MV-4-11 (cell line): Measurements from ENCODE around the gene CTNNA3.
"Not testable (repeated sequence)": the region's sequence is repeated elsewhere in the genome, so short reads cannot be mapped to it uniquely, and the experiment has no call there.

Experiments used
- DNase-seq: peaks from one replicate; lab custom pipeline; 2025; lab: John Stamatoyannopoulos, UW

CTNNA3 gene

DNA sequence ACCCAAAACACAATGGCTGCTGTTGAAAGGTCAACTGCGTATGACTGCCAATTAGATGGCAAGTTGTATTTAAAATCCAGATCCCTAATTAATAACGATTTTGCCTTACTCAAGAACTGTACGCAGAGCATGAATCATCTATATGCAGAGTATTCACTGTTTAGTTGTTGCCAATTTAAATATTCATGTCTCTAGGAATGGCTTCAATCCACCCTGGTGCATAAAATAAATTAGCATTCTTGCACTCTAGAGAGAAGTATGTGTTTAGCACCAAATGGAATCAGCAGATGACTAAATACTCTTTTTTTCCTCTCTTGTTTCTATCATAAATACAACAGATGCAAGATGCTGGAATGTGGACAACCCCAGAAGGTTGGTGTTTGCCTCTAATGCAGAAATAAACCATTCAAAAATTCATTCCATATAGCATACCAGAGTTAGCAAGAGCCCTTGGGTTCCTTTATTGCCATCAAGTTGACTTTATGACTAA lies 449.9 kb downstream of the CTNNA3 start:
- no peak for DNase-seq

DNA sequence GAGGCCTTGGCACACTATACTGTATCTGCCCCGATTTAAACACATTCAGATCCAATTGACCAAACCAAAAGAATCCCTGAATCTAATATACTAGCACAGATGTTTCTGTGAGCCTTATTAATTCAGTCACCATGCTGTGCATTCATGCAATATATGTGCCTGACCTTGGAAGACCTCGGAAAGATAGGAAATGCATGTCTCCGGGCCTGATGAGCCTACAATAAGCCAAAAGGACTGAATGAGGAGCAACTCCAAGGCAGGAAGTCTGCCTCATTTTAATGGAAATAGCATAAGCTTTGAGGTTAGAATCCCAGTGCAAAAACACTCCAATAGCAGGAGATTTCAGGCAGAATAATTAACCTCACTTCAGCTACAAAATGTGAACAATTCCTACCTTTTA lies 453.5 kb downstream of the CTNNA3 start:
- no peak for DNase-seq

DNA sequence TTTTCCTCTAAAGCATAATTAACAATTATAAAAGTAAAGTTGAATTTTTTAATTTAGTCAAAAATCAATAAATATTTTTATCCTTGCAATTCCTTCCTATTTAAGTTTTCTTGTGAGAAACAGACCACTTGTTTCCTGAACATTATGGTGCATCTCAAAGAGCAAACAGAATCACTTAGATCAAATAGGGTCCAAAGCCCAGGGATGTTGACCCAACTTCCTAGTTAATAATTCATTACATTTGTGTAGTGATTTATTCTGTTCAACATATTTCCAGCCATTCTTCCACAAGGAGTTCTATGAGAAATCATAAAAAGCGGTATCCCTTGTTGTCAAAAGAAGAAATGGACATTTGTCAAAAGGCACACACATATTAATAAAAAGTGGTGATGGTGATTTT lies 454.5 kb downstream of the CTNNA3 start:
- DNase-seq: no peak

DNA sequence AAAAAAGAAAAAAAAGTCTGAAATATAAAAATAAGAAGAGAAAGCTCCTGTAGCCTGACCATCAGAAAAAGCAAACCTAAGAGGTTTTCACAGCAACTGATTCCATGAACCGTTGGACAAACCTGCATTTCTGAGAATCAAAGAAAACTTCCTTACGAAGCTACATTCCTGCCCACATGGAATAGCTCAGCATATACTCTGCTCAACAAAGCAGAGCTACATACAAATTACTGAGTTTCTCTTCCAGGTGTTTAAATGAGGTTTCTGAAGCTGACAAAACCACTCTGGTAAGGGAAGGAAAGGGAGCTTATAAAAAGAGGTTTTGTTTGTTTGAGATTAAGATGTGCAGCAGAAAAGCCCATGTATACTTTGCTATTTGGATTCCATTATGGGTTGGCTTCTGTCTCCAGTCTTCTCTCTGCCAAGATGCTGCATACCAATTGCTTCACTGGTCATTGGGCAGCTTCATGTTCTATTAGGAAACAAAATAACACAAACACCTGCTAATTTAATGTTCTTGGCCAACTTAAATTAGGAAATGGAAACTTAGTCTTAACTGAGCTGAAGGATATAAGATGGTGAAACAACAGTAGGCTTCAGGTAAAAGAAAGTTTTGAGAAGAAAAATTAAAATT lies 456.0 kb downstream of the CTNNA3 start:
- DNase-seq: no peak

DNA sequence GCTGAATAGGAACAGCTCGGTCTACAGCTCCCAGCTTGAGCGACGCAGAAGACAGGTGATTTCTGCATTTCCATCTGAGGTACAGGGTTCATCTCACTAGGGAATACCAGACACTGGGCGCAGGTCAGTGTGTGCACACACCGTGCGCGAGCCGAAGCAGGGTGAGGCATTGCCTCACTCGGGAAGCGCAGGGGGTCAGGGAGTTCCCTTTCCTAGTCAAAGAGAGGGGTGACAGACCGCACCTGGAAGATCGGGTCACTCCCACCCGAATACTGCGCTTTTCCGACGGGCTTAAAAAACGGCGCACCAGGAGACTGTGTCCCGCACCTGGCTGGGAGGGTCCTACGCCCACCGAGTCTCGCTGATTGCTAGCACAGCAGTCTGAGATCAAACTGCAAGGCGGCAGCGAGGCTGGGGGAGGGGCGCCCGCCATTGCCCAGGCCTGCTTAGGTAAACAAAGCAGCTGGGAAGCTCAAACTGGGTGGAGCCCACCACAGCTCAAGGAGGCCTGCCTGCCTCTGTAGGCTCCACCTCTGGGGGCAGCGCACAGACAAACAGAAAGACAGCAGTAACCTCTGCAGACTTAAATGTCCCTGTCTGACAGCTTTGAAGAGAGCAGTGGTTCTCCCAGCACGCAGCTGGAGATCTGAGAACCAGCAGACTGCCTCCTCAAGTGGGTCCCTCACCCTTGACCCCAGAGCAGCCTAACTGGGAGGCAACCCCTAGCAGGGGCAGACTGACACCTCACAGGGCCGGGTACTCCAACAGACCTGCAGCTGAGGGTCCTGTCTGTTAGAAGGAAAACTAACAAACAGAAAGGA lies 465.1 kb downstream of the CTNNA3 start:
- DNase-seq: not testable (repeated sequence)

DNA sequence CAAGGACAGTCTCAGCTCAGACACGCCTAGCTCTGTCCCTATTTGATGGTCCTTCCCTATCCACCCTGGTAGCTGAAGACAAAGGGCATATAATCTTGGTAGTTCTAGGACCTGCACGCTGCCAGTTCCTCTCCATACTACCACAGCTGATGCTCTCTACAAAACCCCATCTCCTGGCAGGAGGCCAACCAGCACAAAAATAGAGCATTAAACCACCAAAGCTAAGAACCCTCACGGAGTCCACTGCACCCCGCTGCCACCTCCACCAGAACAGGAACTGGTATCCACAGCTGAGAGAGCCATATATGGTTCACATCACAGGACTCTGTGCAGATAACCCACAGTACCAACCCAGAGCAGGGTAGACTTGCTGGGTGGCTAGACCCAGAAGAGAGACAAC lies 470.8 kb downstream of the CTNNA3 start:
- DNase-seq: peak; percentile 30

DNA sequence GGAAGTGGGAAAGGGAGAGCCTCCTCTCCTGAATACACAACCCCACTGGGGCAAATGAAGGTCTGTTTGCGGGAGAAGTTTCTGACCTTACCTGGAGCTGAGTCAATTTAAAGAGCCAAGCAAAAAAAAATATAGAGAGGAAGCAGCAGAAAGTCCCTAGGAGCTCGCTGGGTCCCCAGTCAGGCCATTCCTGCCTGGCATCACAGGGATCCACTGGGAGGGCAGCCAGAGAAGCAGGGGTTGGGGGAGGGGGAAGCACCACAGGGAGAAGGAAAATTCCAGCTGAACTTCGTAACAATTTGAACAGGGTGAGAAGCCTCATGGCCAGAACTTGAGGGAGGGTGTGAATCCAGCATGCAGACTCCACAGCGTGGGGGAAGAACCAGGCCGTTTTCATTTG lies 471.4 kb downstream of the CTNNA3 start:
- DNase-seq: no peak

DNA sequence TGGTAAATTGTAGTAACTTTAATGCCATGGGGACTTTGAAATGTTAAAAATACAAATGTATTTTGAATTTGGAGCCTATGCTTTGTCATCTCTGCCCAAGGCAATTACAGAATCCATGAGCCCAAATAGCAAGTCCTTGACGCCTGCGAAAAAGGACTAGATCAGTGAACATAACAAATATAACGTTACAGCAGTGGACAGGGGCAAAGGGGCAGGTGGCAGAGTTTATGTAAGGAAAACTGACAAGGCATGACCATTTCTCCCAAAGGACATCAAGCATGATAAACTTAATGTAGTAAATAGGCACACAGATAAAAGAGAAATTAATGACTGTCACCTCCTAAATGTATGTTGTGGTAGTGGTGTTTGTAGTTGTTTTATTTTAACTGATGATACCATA lies 473.1 kb downstream of the CTNNA3 start:
- no peak for DNase-seq

DNA sequence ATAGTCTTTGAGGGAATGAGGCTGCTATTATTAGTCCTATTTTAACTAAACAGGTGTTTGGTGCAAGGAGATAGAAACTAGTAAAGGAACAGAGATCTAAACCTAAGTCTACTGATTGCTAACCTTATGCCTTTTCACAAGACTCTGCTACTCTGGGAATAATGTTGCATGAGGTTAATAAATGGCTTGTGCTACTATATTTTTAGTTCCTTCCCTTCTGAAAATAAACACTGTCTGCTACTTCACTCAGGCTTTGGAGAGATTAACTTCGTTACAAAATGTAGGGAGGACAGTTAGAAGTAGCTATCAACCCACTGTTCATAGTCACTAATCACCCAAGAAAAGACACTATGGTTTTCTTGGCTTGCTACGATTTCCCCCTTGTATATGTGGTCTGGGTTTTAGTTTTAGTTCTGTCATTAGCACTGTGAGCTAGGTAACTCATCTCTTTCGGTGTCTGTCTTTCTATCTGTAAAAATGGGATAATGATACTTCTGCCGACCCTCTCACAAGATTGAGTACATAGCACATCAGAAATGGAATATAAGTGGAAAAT lies 474.0 kb downstream of the CTNNA3 start:
- DNase-seq: no peak

DNA sequence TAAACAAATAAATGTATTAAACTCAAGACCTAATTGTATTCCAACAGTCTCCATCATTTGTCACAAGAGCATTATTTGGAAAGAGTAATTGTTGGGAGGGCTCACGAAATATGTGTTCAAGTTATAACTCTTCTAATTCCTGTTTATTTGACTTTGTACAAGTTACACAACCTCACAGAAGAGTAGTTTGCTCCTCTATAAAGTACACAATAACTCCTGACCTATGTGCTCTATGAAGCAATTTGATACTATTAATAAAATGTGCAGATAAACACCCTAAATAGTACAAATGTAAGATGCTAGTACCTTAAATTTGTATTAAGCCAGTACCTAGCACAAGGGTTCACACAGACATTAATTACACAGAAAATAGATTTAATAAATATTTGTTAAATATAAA lies 484.3 kb downstream of the CTNNA3 start:
- DNase-seq: no peak

DNA sequence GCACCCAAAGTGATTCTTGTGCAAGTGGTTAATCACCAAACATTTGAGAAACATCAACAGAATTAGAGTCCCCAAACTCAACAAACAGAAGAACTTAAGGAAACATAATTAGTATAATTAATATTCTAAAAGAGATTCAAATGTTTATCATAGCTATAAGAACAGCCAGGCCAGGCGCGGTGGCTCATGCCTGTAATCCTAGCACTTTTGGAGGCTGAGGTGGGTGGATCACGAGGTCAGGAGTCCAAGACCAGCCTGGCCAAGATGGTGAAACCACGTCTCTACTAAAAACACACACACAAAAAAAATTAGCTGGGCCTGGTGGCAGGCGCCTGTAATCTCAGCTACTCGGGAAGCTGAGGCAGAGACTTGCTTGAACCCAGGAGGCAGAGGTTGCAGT lies 488.1 kb downstream of the CTNNA3 start:
- not testable (repeated sequence) for DNase-seq

DNA sequence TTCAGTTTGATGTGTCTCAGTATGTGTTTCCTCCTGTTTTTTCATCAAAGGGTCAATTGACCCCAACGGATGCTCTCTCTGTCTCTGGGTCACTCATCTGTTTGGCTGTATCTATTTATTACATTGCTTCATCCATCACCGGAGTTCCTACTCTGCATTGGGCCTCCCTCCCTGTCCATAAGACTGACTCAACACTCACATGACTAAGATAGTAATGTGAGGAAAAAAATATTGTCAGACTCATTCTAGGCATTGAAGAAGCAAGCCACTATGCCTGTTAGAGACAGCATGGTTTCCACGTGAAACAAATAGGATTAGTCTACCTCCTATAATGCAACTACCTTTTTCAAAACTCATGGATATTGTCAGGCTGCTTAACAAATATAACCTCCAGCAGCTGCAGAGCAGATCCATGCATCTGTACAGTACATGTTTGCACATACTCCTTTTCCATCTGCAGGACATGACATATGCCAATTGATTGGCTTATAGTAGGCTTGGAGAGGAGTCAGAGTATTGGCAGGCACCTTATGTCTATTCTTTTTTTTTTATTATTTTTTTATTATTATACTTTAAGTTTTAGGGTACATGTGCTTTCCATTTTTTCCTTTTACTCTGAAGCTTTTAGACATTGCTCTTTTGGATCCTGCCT lies 495.0 kb downstream of the CTNNA3 start:
- DNase-seq: no peak

DNA sequence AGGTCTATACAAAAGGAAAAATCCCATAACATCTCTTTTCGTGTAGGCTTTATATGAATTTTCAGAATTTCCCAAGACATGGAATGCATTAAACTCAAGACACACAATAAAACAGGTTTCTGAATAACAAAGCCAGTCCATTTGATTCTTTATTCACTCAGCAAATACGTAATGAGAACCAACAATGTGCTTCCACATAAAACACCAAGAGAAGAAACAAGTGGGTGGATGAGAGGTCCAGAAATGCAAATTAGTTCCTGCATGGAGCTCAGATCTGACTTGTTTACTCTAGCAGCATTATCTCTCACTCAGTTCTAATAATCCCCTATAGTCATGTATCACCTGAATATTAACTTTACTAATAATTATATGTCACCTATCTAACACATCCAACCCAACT lies 520.6 kb downstream of the CTNNA3 start:
- DNase-seq: no peak

DNA sequence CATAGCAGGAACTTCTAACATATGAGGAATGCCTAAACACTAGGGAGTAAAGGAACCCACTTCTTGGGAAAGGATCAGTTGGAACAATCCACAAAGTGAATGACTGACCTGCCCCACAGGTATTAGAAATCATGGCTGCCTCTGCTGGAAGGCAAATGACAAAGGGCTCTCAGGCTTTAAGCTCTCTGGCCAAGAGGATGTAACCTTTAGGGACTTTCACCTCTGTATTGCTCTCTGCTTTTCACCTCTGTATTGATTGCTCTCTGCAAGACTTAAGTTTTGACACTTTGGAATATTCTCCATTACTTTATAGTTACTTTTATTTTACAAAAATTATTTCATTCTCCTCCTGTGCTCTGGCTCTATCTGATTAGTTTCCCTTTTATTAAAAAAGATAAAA lies 522.2 kb downstream of the CTNNA3 start:
- DNase-seq: no peak

DNA sequence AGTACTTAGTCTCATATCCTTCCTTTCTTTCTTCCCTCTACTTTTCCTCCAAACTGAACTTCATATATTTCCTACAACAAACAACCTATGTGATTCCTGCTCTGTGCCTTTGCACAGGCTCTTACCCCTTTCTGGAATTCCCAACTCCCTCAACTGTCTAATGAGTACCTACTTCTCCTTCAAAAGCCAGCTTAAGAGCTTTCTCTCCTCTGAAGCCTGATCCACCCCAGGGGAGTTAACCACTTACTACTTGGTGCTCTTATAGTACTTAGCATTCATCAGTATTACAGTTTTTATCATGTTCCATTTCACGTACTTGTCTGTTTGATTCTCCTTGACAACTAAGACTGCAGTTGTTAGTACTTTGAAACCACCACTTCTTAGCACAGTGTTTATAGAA lies 524.0 kb downstream of the CTNNA3 start:
- DNase-seq: no peak

DNA sequence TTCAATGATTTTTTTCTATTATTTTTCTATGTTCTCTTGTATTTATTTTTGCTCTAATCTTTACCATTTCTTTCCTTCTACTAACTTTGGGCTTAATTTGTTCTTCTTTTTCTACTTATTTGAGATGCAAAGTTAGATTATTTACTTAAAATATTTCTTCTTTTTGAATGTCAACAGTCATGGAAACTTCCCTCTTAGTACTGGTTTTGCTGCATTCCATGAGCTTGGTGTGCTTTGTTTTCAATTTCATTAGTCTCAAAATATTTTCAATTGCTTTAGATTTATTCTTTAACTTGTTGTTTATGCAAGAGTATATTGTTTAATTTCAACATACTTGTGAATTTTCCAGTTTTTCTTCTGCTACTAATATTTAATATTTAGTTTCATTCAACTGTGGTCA lies 539.8 kb downstream of the CTNNA3 start:
- no peak for DNase-seq

DNA sequence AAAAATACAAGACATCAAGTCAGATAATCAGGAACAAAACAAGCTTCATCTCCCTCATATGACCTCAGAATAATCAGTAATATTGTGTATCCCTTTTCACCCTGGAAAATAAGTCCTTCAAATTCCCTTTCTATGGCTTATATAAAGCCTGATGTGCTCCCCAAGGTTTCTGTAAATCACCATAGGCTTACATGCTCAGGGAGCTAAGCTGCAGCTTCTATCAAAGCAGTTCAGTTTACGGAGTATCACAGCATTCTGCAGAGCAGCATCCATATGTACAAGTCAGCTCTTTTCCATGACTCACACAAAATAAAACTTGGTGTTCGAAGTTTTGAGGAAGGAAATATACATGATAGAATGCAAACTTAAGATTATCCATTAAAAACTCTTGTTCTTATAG lies 544.5 kb downstream of the CTNNA3 start:
- no peak for DNase-seq

DNA sequence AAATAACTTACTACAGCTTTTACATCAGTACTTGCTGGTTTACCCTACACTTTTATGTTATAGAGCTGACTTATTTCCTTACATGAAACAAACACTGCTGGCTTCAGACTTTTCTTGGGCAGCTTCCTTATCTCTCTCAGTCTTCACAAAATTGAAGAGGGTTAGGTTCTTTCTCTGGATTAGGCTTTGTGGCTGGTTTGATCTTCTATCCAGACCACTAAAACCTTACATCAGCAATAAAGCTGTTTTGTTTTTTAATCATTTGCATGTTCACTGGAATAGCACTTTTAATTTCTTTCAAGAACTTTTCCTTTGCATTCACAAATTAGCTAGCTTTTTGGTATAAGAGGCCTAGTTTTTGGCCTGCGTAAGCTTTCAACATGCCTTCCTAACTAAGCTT lies 551.5 kb downstream of the CTNNA3 start:
- DNase-seq: no peak

DNA sequence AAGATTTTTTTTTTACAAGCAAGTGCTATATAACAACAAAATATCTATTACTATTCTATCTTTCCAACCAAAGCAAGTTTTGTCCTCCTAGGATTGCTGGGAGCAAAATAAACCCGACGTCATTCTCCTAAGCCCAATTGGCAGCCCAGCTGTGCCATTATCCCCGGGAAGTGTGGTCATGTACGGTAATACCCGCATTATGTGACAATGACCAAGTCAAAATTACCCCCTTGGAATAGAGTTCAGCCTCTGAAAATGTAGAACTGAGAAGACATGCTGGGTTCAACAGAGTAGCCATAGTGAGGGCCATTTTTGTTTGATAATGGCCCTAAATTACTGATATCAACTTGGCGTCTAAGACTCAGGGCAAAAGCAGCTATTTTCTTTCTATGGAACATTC lies 554.7 kb downstream of the CTNNA3 start:
- no peak for DNase-seq

DNA sequence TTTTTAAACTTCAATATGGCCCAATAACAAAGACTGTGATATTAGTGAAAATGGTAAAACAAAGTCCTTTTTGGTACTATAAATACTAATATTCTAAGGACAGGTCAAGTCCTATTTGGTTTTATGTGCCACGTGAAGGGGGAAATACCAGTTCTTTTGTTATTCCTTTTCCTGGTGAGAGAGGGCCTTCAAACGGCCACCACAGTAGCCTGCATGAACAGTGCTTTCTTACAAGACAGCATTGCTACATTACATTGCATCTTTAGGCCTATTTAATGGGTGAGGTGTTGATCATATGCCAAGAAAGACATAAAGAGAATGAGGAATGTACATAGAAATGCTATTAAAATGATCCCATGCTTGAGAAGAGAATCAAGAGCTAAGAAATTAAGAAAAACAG lies 555.4 kb downstream of the CTNNA3 start:
- no peak for DNase-seq

DNA sequence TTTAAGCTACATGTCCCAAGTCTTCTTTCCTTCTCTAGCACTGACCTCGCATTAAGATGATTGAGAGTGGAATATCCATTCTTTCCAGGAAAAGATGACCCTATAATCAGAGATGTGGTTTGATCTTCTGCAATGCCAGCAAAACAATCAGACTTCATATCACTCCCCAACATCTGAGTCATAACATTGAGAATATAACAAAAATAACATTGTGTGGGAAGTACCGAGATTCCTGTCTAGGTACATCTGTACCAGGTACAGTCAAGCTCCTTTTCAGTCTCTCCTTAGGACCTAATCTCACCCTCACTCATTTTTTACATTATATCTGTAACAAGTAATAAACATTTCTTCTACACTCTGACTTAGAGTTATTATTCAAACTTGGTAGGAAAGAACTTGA lies 568.6 kb downstream of the CTNNA3 start:
- no peak for DNase-seq

DNA sequence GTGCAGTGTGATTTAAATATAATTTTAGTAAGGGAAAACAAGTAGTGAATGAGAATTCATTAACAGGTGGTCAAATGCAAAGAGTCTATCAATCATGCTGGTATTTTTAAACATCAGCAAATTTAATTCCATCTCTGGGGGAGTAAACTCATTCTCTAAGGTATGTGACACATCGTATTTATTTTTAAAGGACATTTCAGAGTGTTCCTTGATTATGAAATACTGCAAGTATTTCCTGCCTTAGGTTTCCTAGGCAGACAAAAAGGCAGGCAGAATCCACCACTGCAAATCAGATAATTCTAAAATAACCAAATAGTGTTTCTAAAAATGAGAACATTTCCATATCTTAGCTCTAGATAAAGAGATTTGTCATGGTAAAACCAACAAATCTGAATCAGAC lies 576.3 kb downstream of the CTNNA3 start:
- no peak for DNase-seq

DNA sequence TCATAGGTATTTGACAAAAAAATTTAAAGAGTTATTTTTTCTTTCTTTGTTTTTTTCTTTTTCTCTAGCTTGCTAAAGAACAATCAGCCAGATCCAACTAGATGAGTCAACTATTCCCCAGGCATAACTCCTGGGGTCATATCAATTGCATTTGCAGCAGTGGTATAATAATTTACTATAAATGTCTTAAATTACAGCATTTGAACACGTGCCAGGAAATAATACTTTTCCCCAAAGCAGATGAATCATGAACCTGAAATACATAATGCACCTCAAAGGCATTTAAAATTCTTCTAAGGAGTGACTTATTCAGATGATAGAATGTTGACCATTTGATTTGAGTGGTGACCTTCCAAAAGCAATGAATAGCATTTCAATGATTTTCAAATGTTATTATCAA lies 580.0 kb downstream of the CTNNA3 start:
- DNase-seq: no peak
